HG03378 (cell line): ENCODE results near the gene KIF1A.

Experiments used
- ATAC-seq: cut with Tn5 transposase; IDR thresholded peaks from one replicate; pipeline ENCODE4 v1.9.1; 2021; ENCODE audit warnings: mild to moderate bottlenecking, moderate library complexity; ENCODE audit not compliant: unreplicated experiment

The KIF1A gene

DNA sequence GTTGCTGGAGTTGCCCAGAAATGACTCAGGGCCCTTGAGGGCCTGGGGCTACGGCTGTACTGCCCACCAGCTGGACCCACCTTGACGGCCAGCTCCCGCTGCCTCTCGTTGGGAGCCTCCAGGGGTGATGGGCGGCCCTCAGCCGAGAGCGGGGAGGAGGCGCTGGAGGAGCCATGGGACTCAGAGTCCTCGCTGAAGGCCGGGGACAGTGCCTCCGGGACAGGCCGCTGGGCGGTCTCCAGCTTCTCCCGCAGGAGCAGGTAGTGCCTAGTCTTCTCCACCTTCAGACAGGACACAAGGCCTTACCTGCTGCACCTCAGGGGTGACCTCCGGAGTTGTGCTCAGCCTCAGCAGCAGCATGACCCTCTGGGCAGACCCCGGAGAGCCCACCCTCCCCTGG, 97.6 kb downstream of the KIF1A start:
- no peak for ATAC-seq

- no peak for ATAC-seq
Observed at GRCh38 chr2:240721596-240722180, 98.3 kb downstream of the KIF1A start.

DNA sequence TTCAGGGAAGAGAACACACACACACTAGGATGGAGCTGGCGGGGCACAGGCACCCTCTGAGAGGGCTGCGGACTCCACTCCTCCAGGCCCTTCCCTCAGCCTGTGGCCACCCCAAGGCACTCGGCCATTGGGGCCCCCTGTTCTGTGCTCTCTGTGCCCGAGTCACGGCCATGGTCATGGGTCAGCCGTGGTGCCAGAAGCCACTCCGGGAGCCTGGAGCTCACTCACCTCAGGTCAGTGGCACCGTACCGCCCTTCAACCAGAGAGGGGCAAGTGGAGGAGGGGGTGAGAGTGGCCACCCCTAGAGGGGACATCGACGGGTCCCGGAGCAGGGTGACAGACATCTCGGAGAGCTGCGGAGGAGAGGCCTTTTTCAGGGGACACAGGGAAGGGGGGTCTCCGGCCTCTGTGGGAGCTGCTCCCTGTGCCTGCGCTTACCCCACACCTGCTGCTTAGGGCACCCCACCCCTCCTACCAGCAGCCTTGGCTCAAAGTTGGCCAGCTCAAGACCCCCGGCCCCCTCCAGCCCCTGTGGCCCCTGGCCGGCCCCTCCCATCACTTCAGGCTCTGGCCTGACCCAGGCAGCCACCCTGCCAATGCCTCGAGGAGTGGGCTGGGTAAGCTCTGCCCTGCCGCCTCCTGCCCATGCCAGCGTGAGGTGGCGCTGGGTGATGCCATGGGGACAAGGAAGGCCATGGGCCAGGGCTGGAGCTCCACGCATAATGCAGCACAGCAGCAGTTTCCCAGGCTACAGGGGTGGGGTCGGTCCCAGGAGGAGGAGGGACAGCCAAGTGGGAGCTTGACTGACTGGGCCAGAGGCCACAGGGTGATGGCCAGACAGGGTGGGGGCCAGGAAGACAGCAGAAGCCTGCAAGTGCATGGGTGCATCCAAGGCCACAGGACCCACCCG, 99.1 kb downstream of the KIF1A start:
- ATAC-seq, result no peak

DNA sequence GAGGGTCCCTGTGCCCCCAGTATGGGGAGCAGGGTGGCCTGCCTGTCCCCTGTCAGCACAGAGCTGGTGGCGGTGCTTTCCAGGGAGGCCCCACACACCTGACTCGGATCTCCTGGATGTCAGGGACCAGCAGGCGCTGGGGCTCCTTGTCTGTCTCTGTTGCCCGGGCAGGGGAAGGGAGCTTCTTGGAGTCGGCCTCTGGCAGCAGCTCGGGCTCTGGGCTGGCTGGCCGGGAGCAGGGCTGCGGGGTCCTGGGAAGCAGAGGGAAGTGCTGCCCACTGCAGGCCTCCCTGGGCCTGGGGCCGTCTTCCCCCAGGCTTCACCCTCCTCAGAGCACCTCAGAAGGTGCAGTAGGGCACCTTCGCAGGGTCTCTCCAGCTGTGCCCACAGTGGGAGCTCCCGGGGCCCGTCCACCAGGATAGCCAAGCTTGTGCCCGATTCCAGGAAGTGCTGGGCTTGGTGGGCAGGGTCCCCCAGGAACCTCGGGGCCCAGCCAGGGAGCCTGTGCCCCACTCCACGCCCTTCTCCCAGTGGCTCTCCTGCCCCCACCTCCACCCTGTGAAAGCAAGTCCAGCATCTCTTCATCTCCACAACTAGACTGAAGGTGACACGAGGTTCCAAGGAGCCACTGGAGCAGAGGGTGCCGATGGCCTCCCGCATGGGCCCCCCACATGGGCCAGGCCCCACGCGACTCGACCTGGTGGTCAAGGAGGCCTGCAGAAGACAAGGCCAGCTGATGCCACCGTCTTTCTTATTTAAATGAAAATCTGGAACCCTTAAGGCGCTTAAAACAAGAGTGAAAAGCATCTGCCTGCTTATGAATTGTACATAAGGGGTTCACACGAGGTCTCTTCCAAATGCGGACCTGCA, 100.1 kb downstream of the KIF1A start:
- ATAC-seq, result no peak

GRCh38 chr2:240718896-240719490, 101.0 kb downstream of the KIF1A start:
- no peak for ATAC-seq

DNA sequence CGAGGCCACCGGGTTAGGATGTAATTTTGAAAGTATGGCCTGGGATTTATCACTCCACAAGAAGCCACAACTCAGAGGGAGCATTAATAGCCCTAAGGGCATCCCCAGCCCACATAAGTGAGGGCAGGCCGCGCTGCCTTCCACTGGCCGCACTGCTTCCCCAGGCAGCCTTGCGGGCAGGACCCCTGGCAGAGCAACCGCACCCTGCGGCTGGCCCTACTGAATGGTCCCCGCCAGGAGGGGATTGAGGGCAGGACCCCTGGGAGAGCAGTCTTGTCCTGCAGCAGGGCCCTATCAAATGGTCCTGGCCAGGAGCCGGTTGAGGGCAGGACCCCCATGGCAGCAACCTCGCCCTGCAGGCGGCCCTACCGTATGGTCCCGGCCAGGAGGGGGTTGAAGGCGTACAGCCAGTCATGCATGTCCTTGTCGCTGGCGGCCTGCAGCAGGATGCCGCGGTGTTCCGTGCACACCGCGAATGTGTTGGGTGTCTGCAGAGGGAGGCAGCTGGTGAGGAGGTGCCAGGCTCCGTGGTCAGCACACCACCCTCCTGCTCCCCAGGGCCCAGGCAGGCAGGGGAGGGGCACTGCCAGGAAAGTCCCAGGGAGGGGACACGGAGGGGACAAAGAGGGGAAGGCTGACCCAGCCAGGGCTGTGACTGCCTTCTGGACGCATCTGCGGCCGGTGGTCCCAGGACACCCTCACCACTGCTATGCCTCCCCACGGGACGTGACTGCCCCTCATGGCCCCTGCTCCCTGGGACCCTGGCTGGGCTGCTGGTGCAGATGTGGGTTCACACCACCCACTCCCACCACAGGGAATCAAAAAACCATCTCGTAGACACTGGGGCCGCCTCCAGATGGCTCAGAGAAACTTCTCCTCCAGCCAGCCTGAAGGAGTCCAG, 102.1 kb downstream of the KIF1A start:
- ATAC-seq, result no peak

- no peak for ATAC-seq
Observed at GRCh38 chr2:240717181-240717641, 102.8 kb downstream of the KIF1A start.

DNA sequence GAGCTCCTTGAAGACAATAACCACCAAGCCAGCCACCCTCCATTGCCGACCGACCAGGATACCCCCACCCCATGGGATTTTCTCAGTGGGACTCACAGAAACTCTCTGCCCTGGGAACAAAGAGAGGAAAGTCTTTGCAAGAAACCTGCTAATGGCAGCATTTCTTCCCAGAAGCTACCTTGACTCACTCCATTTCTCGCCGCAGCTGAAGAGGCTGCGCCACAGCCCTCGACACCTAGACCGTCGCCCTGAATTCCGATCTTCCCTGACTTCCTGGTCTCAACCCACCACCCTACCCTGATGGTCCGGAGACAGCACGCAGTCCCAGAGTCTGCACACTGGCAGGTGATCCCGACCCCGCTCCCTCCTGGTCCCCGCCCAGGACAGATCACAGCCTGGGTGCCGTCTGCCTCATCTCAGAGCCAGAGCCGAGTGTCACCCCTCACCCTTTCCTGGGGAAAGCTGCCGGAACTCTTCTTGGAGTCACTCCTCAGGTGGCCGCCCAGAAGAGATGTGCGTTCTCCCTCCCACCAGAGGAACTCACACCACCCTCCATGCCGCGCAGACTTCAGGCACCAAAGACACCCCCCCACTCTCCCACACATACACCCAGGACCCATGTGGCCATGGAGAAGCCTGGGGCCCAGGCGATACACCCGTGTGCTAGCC, 103.8 kb downstream of the KIF1A start:
- ATAC-seq, result no peak

DNA sequence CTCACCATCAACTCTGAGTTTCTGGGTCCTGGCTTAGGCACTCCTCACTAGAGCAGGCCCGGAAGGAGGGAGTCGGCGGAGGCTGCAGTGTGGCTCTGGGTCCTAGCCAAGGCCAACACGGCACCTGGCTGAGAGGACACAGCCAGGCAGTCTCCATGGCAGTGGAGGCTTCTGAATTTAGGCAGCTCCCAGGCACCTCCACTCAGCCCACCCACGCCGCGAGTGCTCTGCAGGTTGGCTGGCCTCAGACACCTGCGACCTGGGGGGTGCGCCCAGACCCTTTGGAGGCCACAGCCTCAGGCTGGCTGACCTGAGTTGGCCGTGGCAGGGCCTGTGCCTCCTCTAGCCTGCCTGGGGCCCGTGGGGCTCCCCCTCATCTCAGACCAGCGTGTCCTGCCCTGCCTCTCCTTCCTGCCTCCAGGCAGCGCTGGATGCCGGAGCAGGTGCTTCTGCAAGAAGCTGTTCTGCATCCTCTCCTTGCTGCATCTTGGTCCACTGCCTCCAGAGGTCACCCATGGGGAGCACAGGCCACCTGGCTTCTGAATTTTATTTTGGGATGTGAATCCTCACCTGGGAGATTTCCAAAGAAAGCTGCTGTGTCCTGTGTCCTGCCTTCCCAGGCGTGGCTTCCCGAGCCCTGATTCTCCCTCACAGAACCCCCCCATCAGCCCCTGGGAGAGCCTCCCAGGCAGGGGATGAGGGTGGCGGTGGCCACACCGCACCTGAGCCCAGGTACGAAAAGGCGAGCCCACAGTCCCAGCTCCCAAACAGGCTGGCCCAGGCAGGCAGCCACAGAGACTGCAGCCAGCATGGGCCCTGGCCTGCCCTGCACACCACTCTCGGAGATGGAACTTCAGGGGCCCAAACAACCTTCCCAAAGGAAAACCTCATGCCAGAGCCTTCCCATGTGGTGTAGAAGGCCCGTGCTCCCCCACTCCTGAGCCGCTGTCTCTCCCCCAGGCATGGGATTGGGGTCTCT, 105.0 kb downstream of the KIF1A start:
- ATAC-seq, result no peak

DNA sequence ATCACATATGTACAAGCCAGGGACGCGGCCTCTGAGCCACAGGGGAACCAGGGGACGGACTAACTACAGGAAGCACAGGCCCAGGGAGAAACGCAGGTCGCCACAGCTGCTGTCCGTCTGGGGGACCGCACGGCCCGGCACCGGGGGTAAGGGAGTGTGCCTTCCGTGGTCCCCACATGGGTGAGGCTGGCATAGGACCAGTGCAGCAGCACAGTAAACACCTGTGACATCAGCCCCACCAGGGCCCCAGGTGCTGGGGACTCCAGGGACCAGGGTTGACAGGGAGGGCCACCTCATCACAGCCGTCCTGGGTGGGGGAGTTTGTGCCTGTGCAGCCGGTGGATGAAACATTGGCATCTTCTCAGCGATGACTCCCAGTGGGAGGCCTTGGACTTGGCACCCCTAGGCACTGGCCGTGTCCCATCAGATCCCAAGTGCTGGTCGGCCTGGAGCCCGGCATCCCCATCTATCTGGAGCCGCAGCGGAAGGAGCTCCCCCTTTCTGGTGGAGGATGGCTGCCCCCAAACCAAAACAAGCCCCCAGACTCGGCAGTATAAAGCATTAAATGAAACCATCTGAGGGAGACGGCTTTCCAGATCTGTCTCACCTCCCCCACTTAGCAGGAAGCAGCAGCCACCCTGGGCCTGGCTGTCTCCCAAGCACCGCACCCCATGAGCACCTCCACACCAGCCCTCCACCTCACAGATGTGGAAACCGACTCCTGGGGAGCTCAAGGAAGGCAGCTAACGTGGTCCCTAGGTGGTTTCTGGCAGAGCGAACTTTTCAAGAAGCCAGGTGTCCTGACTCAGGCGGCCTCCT, 105.9 kb downstream of the KIF1A start:
- no peak for ATAC-seq

GRCh38 chr2:240713071-240713927, 106.7 kb downstream of the KIF1A start:
- ATAC-seq, result no peak

- ATAC-seq, result no peak
Observed at GRCh38 chr2:240712121-240712520, 107.9 kb downstream of the KIF1A start.

DNA sequence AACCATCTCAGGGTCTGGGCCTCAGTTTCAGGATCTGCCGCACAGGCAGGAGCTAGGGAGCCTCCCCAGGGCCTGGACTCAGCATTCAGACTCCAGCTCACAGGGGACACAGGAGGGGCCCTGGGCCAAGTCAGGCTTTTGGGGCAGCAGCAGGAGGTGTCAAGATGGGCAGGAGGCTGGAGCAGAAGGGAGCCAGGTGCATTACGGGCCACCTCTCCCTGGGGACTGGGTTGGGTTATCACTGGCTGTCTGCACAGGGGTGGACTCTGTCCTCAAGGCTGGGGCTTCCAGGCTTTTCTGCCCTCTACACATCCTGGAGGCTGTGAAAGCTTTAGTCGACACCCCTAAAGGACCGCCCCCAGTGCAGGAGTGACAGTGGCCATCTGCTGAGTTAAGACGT, 108.3 kb downstream of the KIF1A start:
- no peak for ATAC-seq

GRCh38 chr2:240711296-240711695, 108.7 kb downstream of the KIF1A start:
- ATAC-seq, result no peak

- ATAC-seq, result no peak
Observed at GRCh38 chr2:240708457-240708856, 111.6 kb downstream of the KIF1A start.

GRCh38 chr2:240707821-240708220, 112.2 kb downstream of the KIF1A start:
- ATAC-seq, result no peak
